Measurements from ENCODE around the gene ANKRD28.
A peak's percentile ranks its signal among the peaks of the same experiment; 100 is the strongest.

ANKRD28 gene

GRCh38 chr3:15798533-15799245, 910 bp upstream of the ANKRD28 start:
- no peaks in the 10 kb centered on the region for H3K27me3 ChIP-seq (ENCODE audit: insufficient read depth, low read length, poor library complexity, severe bottlenecking)
- no peaks in the 10 kb centered on the region for H3K9me2 ChIP-seq (replicated peaks; ENCODE audit: low read depth, low read length)
- H3K4me3 ChIP-seq (ENCODE audit: low read length, poor library complexity, severe bottlenecking) = peak overlapping the region; percentile 75
- peak overlapping the region; percentile 85 for H3K9ac ChIP-seq (ENCODE audit: low read depth, low read length, poor library complexity, severe bottlenecking)
- peak overlapping the region; percentile 77 for H3K4me2 ChIP-seq (ENCODE audit: low read depth, low read length, poor library complexity, severe bottlenecking)
- H4K20me1 ChIP-seq (ENCODE audit: insufficient read depth, low read length, poor library complexity, severe bottlenecking) = peaks cover 33% of the 10 kb centered on the region
- H3K9me3 ChIP-seq (ENCODE audit: insufficient read depth, low read depth, low read length) = no peaks in the 10 kb centered on the region
- H3K79me2 ChIP-seq (ENCODE audit: insufficient read depth, low read length) = peaks cover 89% of the 10 kb centered on the region
- H3F3A ChIP-seq (ENCODE audit: low read depth) = peaks cover 8% of the 10 kb centered on the region; the same call in 1 of the 2 replicates
- no peaks in the 10 kb centered on the region; the same call in 1 of the 2 replicates for H3K36me3 ChIP-seq (ENCODE audit: insufficient read depth, low read length)
- H2AFZ ChIP-seq (ENCODE audit: low read length) = no peak overlapping the region
- TF ChIP-seq CTCF (conservative IDR thresholded peaks at IDR 0.05; ENCODE audit: low read length) = no peak
- no peak for TF ChIP-seq EZH2phosphoT487 (IDR thresholded peaks at IDR 0.05; ENCODE audit: borderline replicate concordance)
- H3K4me1 ChIP-seq (ENCODE audit: insufficient read depth, low read length, poor library complexity, severe bottlenecking) = peaks cover 88% of the 10 kb centered on the region

- Histone ChIP-seq H3K4me1 (ENCODE audit: insufficient read depth, low read length, poor library complexity, severe bottlenecking) (peaks cover 84% of the 10 kb centered on the region), H3K36me3 (ENCODE audit: insufficient read depth, low read length) (peaks cover 3% of the 10 kb centered on the region), H3F3A (ENCODE audit: low read depth) (peaks cover 8% of the 10 kb centered on the region; the same call in 1 of the 2 replicates), H3K4me3 (ENCODE audit: low read length, poor library complexity, severe bottlenecking) (peak overlapping the region; percentile 75), H3K27me3 (ENCODE audit: insufficient read depth, low read length, poor library complexity, severe bottlenecking) (no peaks in the 10 kb centered on the region), H2AFZ (ENCODE audit: low read length) (no peak overlapping the region), H3K9me3 (ENCODE audit: insufficient read depth, low read depth, low read length) (no peaks in the 10 kb centered on the region), H4K20me1 (ENCODE audit: insufficient read depth, low read length, poor library complexity, severe bottlenecking) (peaks cover 50% of the 10 kb centered on the region), H3K9me2 (replicated peaks; ENCODE audit: low read depth, low read length) (no peaks in the 10 kb centered on the region), H3K9ac (ENCODE audit: low read depth, low read length, poor library complexity, severe bottlenecking) (peak overlapping the region; percentile 85), H3K4me2 (ENCODE audit: low read depth, low read length, poor library complexity, severe bottlenecking) (peak overlapping the region; percentile 77), H3K79me2 (ENCODE audit: insufficient read depth, low read length) (peaks cover 92% of the 10 kb centered on the region)
- no peak for TF ChIP-seq CTCF (conservative IDR thresholded peaks at IDR 0.05; ENCODE audit: low read length)
- no peak for TF ChIP-seq EZH2phosphoT487 (IDR thresholded peaks at IDR 0.05; ENCODE audit: borderline replicate concordance)
These were observed 773 bp downstream of the ANKRD28 start for GRCh38 chr3:15796771-15797641.

- H3K4me2 ChIP-seq (ENCODE audit: low read depth, low read length, poor library complexity, severe bottlenecking) = peak overlapping the region; percentile 77
- peak overlapping the region; percentile 85 for H3K9ac ChIP-seq (ENCODE audit: low read depth, low read length, poor library complexity, severe bottlenecking)
- H3K79me2 ChIP-seq (ENCODE audit: insufficient read depth, low read length) = peaks cover 92% of the 10 kb centered on the region
- no peaks in the 10 kb centered on the region for H3K27me3 ChIP-seq (ENCODE audit: insufficient read depth, low read length, poor library complexity, severe bottlenecking)
- TF ChIP-seq EZH2phosphoT487 (IDR thresholded peaks at IDR 0.05; ENCODE audit: borderline replicate concordance) = no peak
- TF ChIP-seq CTCF (conservative IDR thresholded peaks at IDR 0.05; ENCODE audit: low read length) = no peak
- H3K4me3 ChIP-seq (ENCODE audit: low read length, poor library complexity, severe bottlenecking) = peak overlapping the region; percentile 75
- H4K20me1 ChIP-seq (ENCODE audit: insufficient read depth, low read length, poor library complexity, severe bottlenecking) = peaks cover 56% of the 10 kb centered on the region
- H3K36me3 ChIP-seq (ENCODE audit: insufficient read depth, low read length) = peaks cover 8% of the 10 kb centered on the region
- no peak overlapping the region for H2AFZ ChIP-seq (ENCODE audit: low read length)
- H3F3A ChIP-seq (ENCODE audit: low read depth) = peaks cover 8% of the 10 kb centered on the region; the same call in 1 of the 2 replicates
- no peaks in the 10 kb centered on the region for H3K9me3 ChIP-seq (ENCODE audit: insufficient read depth, low read depth, low read length)
- no peaks in the 10 kb centered on the region for H3K9me2 ChIP-seq (replicated peaks; ENCODE audit: low read depth, low read length)
- peaks cover 80% of the 10 kb centered on the region for H3K4me1 ChIP-seq (ENCODE audit: insufficient read depth, low read length, poor library complexity, severe bottlenecking)
These were observed 1.4 kb downstream of the ANKRD28 start for GRCh38 chr3:15796331-15796730.
